8988T (cell line): Measurements from ENCODE around the gene HDGF.
A peak's percentile ranks its signal among the peaks of the same experiment; 100 is the strongest.

Experiments used
- DNase-seq: peaks from one replicate; pipeline ENCODE4 v3.0.0; 2011

HDGF gene

GRCh38 chr1:156712626-156713025, 38.8 kb downstream of the HDGF start:
- DNase-seq, result no peak

GRCh38 chr1:156711011-156711817, 40.3 kb downstream of the HDGF start:
- no peak for DNase-seq

GRCh38 chr1:156709757-156710489, 41.6 kb downstream of the HDGF start:
- no peak for DNase-seq

GRCh38 chr1:156709031-156709430, 42.4 kb downstream of the HDGF start:
- DNase-seq, result no peak

GRCh38 chr1:156708218-156708661, 43.2 kb downstream of the HDGF start:
- no peak for DNase-seq

GRCh38 chr1:156707417-156708217, 43.9 kb downstream of the HDGF start:
- no peak for DNase-seq

- no peak for DNase-seq
Observed at GRCh38 chr1:156706657-156707416, 44.6 kb downstream of the HDGF start.

GRCh38 chr1:156705918-156706656, 45.4 kb downstream of the HDGF start:
- peak; percentile 62 for DNase-seq

GRCh38 chr1:156705321-156705917, 46.1 kb downstream of the HDGF start, which contains the start of gene CRABP2:
Gene CRABP2 (minus strand): TSS chr1:156705583. CDS start chr1:156705446, 137 bp downstream.
- DNase-seq, result no peak

GRCh38 chr1:156704930-156705320, 46.5 kb downstream of the HDGF start:
- peak; percentile 54 for DNase-seq

- DNase-seq, result no peak
Observed at GRCh38 chr1:156704166-156704711, 47.2 kb downstream of the HDGF start.

- DNase-seq, result no peak
Observed at GRCh38 chr1:156703741-156704140, 47.7 kb downstream of the HDGF start.

- no peak for DNase-seq
Observed at GRCh38 chr1:156703336-156703735, 48.1 kb downstream of the HDGF start.

- no peak for DNase-seq
Observed at GRCh38 chr1:156700736-156701531, 50.5 kb downstream of the HDGF start.

- no peak for DNase-seq
Observed at GRCh38 chr1:156698995-156699394, 52.5 kb downstream of the HDGF start.

- no peak for DNase-seq
Observed at GRCh38 chr1:156697481-156697880, 54.0 kb downstream of the HDGF start.

GRCh38 chr1:156696755-156697154, 54.7 kb downstream of the HDGF start:
- DNase-seq, result no peak

- DNase-seq, result no peak
Observed at GRCh38 chr1:156694690-156694962, 56.8 kb downstream of the HDGF start.

GRCh38 chr1:156693848-156694689, 57.4 kb downstream of the HDGF start:
- DNase-seq, result no peak
